Smooth muscle cell of the brain vasculature (primary cell): ENCODE data around the gene ACP5.
"Not testable (repeated sequence)": the region's sequence is repeated elsewhere in the genome, so short reads cannot be mapped to it uniquely, and the experiment has no call there.

Source experiments
- DNase-seq: peaks from one replicate; pipeline ENCODE4 v3.0.0-alpha.2; 2012; ENCODE audit warnings: low read depth, low spot score

Gene ACP5

GRCh38 chr19:11578258-11579142, 1.1 kb upstream of the ACP5 start:
- DNase-seq: no peak

GRCh38 chr19:11576227-11576626, 1.2 kb downstream of the ACP5 start:
- DNase-seq: no peak

GRCh38 chr19:11574689-11575088, 2.8 kb downstream of the ACP5 start:
- DNase-seq: no peak

GRCh38 chr19:11573763-11574162, 3.7 kb downstream of the ACP5 start:
- DNase-seq: not testable (repeated sequence)

GRCh38 chr19:11573354-11573753, 4.1 kb downstream of the ACP5 start:
- DNase-seq: not testable (repeated sequence)

DNA sequence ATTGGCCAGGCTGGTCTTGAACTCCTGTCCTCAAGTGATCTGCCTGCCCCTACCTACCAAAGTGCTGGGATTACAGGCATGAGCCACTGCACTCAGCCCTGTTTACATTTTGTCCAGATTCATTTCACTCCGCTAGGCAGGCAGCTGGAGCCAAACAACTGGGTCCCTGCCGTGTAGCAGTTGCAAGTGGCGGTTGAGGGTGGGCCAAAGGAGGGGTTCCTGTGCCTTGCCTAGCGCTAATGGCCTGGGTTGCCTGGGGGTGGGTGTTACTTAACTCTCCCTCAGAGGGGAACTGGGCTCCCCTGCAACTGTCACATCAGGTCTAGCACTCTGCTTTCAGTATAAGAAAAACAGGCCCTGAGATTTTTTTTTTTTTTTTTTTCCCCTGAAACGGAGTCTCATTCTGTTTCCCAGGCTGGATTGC, 7.4 kb downstream of the ACP5 start:
- no peak for DNase-seq

DNA sequence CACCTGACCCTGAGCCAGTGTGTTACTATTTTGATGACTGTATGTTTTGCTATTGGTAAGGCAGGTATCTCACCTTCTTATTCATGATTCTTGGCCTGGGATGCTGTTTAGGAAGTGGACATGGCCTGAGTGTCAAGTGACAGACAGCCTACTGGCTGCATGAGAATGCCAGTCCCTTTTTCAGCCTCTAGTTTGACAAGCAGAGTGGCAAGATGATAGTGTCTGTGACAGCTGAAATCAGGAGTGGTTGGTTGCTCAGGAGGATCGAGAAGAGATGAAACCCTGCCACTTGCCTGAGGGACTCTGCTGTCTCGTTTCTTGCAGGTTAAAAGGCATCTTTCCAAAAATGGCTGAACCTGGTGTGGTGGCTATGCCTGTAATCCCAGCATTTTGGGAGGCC, 11.3 kb downstream of the ACP5 start:
- no peak for DNase-seq

DNA sequence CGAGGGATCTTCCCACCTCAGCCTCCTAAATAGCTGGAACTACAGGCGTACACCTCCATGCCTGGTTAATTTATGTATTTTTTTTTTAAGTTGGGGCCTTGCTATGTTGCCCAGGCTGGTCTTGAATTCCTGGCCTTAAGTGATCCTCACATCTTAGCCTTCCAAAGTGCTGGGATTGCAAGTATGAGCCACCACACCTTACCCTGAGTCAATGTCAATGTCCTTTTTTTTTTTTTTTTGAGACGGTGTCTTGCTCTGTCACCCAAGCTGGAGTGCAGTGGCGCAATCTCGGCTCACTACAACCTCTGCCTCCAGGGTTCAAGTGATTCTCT, 11.8 kb downstream of the ACP5 start:
- DNase-seq: not testable (repeated sequence)

GRCh38 chr19:11564082-11564807, 13.2 kb downstream of the ACP5 start:
- DNase-seq: not testable (repeated sequence)

GRCh38 chr19:11563532-11563931, 13.9 kb downstream of the ACP5 start:
- no peak for DNase-seq

DNA sequence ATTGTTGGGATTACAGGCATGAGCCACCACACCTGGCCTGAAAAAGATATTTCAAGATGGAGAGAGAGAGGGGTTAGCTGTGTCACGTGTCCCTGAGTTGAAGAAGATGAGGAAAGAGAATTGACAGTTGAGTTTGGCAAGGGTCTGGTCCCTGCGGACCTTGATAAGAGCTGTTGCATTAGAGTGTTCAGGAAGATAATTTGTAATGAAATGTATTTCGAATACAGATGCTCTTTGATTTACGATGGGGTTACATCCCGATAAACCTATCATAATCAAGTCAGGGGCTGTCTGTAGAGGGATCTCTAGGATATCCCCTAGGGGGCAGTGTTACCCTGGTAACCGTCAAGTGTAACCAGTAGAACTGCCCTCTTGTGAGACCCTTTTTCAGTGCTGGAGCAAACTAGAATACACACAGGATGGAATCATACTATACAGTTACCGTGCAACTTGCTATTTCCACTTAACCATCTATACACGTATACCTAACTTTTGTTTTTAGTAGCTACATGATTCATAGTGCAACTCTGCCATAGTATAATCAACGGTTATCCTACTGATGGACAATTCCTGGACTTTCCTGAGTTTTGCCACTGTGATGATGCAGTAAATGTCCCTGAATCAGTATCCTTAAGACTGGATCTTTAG, 16.9 kb downstream of the ACP5 start:
- no peak for DNase-seq

- peak; percentile 97 for DNase-seq
Measured at GRCh38 chr19:11558881-11559828, 18.3 kb downstream of the ACP5 start, which contains the start of gene ELOF1. Gene ELOF1 (minus strand): TSS chr19:11559230. CDS start chr19:11554347, 4,883 bp downstream.

DNA sequence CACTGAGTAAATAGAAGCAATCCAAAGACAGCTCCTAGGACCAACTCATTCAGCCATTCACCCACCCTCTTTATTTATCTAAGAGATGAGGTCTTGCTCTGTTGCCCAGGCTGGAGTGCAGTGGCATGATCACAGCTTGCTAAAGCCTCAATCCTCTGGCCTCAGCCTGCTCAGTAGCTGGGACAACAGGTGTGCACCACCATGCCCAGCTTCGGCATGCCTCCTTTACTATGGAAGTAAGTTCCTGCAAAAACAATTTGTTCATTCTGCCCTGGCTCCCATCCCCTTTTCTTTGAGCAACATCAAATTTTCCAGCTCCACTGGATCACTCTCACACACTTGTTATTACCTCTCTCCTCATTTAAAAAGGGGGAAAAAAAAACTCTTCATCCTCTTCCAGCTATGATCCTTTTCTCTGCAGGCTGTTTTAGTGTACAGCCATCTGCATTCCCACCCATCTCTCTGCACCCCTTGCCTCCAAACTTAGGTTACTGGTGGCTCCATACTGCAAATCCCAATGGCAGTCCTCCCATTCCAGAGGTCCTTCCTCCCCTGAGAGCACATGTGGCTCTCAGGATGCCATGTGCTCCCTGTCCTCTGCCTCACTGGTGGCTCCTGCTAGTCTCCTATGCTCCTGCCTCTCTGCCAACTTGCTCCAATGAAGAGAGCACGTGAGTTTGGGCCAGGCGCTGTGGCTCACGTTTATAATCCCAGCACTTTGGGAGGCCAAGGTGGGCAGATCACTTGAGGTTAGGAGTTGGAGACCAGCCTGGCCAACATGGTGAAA, 20.6 kb downstream of the ACP5 start:
- DNase-seq: no peak

DNA sequence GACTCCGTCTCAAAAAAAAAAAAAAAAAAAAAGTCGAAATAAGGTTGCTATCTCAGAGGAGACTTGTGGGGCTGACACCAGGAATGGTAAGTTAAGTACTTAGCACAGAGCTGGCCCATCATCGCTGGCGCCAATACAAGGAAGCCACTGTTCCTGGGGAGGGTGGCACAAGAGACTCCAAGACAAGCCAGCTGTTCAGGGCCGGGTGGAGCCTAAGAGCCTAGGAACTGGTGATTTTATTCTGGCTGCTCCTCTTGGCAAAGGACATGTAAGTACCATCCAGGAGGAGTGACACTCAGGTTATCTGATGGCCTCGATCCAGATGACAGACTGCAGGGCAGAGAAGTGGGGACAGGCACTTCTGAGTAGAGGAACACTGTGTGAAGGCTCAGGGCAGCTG, 22.2 kb downstream of the ACP5 start:
- no peak for DNase-seq

DNA sequence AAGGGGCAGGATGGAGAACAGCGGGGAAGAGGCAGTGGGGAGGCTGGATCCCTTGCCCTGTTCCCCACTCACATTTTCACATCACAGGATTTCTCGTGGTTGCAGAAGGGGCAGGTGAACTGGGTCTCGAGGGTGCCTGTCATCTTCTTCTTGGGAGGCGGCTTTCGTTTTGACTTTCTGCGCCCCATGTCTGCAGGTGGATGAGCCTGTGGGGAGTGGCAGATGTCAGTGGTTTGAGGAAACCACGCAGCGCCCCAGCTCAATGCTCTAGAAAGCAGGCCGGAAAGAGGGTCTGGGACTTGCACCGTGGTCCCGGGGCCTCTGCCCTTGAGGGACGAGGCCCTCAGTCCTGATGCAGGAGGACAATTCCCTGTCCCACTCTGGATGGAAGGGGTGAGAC, 23.3 kb downstream of the ACP5 start:
- DNase-seq: no peak

GRCh38 chr19:11552666-11553372, 24.6 kb downstream of the ACP5 start:
- no peak for DNase-seq

- DNase-seq: no peak
Measured at GRCh38 chr19:11551603-11552235, 25.7 kb downstream of the ACP5 start.

DNA sequence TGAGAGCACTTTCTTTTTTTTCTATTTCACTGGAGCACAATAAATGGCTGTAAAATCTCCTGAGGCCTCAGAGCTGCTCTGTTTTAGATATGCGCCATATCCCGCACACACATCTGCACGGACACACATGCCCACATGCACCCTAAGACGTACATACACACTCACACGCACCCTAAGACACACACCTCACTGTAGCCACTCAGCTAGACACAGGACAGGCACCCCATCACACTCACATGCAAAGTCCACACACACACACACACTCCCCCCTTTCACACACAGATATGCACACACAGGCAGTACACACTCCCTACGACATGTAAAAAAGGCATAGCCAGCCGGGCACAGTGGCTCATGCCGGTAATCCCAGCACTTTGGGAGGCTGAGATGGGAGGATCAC, 27.2 kb downstream of the ACP5 start:
- DNase-seq: no peak

DNA sequence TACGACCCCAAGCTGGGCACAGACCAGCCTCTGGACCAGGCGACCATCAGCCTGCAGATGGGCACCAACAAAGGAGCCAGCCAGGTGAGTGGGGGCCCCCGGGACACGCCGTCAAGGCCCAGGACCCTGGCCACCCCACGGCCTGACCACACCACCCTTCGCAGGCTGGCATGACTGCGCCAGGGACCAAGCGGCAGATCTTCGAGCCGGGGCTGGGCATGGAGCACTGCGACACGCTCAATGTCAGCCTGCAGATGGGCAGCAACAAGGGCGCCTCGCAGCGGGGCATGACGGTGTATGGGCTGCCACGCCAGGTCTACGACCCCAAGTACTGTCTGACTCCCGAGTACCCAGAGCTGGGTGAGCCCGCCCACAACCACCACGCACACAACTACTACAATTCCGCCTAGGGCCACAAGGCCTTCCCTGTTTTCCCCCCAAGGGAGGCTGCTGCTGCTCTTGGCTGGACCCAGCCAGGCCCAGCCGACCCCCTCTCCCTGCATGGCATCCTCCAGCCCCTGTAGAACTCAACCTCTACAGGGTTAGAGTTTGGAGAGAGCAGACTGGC, 28.0 kb downstream of the ACP5 start:
- no peak for DNase-seq
